H9 (cell line): Measurements from ENCODE around the gene DENND6B. TPM values are rescaled to one million over a fixed set of nuclear protein-coding genes. Genes with fewer than 3 reads are reported as not detected.
"Not testable (repeated sequence)": the region's sequence is repeated elsewhere in the genome, so short reads cannot be mapped to it uniquely, and the experiment has no call there.

ENCODE experiments used
- DNase-seq: peaks from one replicate; pipeline ENCODE4 v3.0.0-alpha.2; 2017
- H2AFZ ChIP-seq: one replicate; pipeline ENCODE4 v1.6.1; 2013; ENCODE audit warnings: mild to moderate bottlenecking, low read length, control low read depth, moderate library complexity
- H2AK5ac ChIP-seq: 2 replicates; pipeline ENCODE4 v1.6.1; 2013; ENCODE audit warnings: low read length, control low read depth, mixed read lengths; ENCODE audit not compliant: insufficient read length
- H2BK120ac ChIP-seq: one replicate; pipeline ENCODE4 v1.6.1; 2013; ENCODE audit warnings: low read depth, mild to moderate bottlenecking, low read length, control low read depth, inconsistent platforms; ENCODE audit not compliant: poor library complexity, severe bottlenecking
- H2BK12ac ChIP-seq: 2 replicates; pipeline ENCODE4 v1.6.1; 2013; ENCODE audit warnings: low read length, control low read depth, mixed read lengths, low read depth; ENCODE audit not compliant: insufficient read length
- H2BK15ac ChIP-seq: 2 replicates; pipeline ENCODE4 v1.6.1; 2013; ENCODE audit warnings: low read depth, low read length, control low read depth
- H2BK20ac ChIP-seq: one replicate; pipeline ENCODE4 v1.6.1; 2013; ENCODE audit warnings: low read depth, mild to moderate bottlenecking, low read length, control low read depth, inconsistent platforms; ENCODE audit not compliant: poor library complexity, severe bottlenecking
- H2BK5ac ChIP-seq: 2 replicates; pipeline ENCODE4 v1.6.1; 2013; ENCODE audit warnings: low read length, control low read depth, mixed read lengths; ENCODE audit not compliant: insufficient read length
- H3K14ac ChIP-seq: 2 replicates; pipeline ENCODE4 v1.6.1; 2013; ENCODE audit warnings: low read length, control low read depth; ENCODE audit not compliant: insufficient read depth
- H3K18ac ChIP-seq: 2 replicates; pipeline ENCODE4 v1.6.1; 2013; ENCODE audit warnings: low read depth, mild to moderate bottlenecking, mixed read lengths, low read length, control low read depth; ENCODE audit not compliant: insufficient read length
- H3K23ac ChIP-seq: 2 replicates; pipeline ENCODE4 v1.6.1; 2013; ENCODE audit warnings: low read length, control low read depth, mixed read lengths, low read depth; ENCODE audit not compliant: insufficient read length
- H3K23me2 ChIP-seq: 2 replicates; pipeline ENCODE4 v1.6.1; 2013; ENCODE audit warnings: low read depth, mild to moderate bottlenecking, mixed read lengths, low read length, control low read depth; ENCODE audit not compliant: insufficient read length, poor library complexity, severe bottlenecking
- H3K27ac ChIP-seq: 2 replicates; pipeline ENCODE4 v1.5.1; 2013; ENCODE audit warnings: low read length, control low read depth, mixed read lengths, low read depth; ENCODE audit not compliant: insufficient read length
- H3K27me3 ChIP-seq: 2 replicates; pipeline ENCODE4 v1.6.1; 2013; ENCODE audit warnings: low read length, control low read depth, inconsistent platforms; ENCODE audit not compliant: insufficient read depth
- H3K4ac ChIP-seq: 2 replicates; pipeline ENCODE4 v1.6.1; 2013; ENCODE audit warnings: low read depth, mild to moderate bottlenecking, control low read depth, inconsistent platforms, low read length, moderate library complexity
- H3K4me1 ChIP-seq: 2 replicates; pipeline ENCODE4 v1.6.1; 2013; ENCODE audit warnings: low read length, control low read depth, inconsistent platforms; ENCODE audit not compliant: insufficient read depth
- H3K4me2 ChIP-seq: 2 replicates; pipeline ENCODE4 v1.6.1; 2013; ENCODE audit warnings: low read length, control low read depth, mixed read lengths; ENCODE audit not compliant: insufficient read length, insufficient read depth
- H3K56ac ChIP-seq: 2 replicates; pipeline ENCODE4 v1.6.1; 2013; ENCODE audit warnings: low read depth, mild to moderate bottlenecking, mixed read lengths, low read length, control low read depth; ENCODE audit not compliant: insufficient read length
- H3K79me1 ChIP-seq: 2 replicates; pipeline ENCODE4 v1.6.1; 2013; ENCODE audit warnings: low read depth, mild to moderate bottlenecking, moderate library complexity, low read length, control low read depth, inconsistent platforms; ENCODE audit not compliant: insufficient read depth, poor library complexity, severe bottlenecking
- H3K79me2 ChIP-seq: 2 replicates; pipeline ENCODE4 v1.6.1; 2013; ENCODE audit warnings: low read length, control low read depth, inconsistent platforms; ENCODE audit not compliant: insufficient read depth
- H3K9ac ChIP-seq: 2 replicates; pipeline ENCODE4 v1.6.1; 2013; ENCODE audit warnings: low read length, control low read depth, mixed read lengths; ENCODE audit not compliant: insufficient read length; ENCODE audit errors: extremely low read depth
- H3K9me3 ChIP-seq: one replicate; pipeline ENCODE4 v1.6.1; 2013; ENCODE audit warnings: low read depth, low read length, inconsistent platforms; ENCODE audit not compliant: control insufficient read depth
- H3T11ph ChIP-seq: one replicate; pipeline ENCODE4 v1.6.1; 2013; ENCODE audit warnings: mild to moderate bottlenecking, low read length, control low read depth, inconsistent platforms
- H4K20me1 ChIP-seq: one replicate; pipeline ENCODE4 v1.6.1; 2013; ENCODE audit not compliant: control insufficient read depth, insufficient read length, insufficient read depth
- H4K5ac ChIP-seq: 2 replicates; pipeline ENCODE4 v1.6.1; 2013; ENCODE audit warnings: low read depth, mild to moderate bottlenecking, mixed read lengths, low read length, control low read depth; ENCODE audit not compliant: insufficient read length
- H4K8ac ChIP-seq: replicated peaks from 2 replicates; pipeline ENCODE4 v1.6.1; 2013; ENCODE audit warnings: low read length, control low read depth, mixed read lengths, low read depth; ENCODE audit not compliant: insufficient read length
- H4K91ac ChIP-seq: 2 replicates; pipeline ENCODE4 v1.6.1; 2013; ENCODE audit warnings: low read depth, mild to moderate bottlenecking, moderate library complexity, mixed read lengths, low read length, control low read depth; ENCODE audit not compliant: insufficient read length
- H3K27ac Mint-ChIP-seq, 3 experiments: 2 replicates in 2 of 3; 3 replicates in 1 of 3; pipeline ENCODE4 v1.8.0; 2020 to 2021; ENCODE audit warnings: mixed read lengths in 3 of 3, mild to moderate bottlenecking in 1 of 3, moderate library complexity in 1 of 3
- H3K27me3 Mint-ChIP-seq: 2 replicates; pipeline ENCODE4 v1.8.0; 2021; ENCODE audit warnings: low read depth, mild to moderate bottlenecking, moderate library complexity, mixed read lengths
- H3K36me3 Mint-ChIP-seq, 3 experiments: 2 replicates in 2 of 3; 3 replicates in 1 of 3; pipeline ENCODE4 v1.8.0; 2020 to 2021; ENCODE audit warnings: low read depth in 3 of 3, mixed read lengths in 3 of 3; ENCODE audit not compliant: insufficient read depth in 1 of 3
- H3K4me1 Mint-ChIP-seq, 2 experiments: 2 replicates each; pipeline ENCODE4 v1.8.0; 2020; ENCODE audit warnings: mixed read lengths in 2 of 2
- H3K4me3 Mint-ChIP-seq, 2 experiments: 2 replicates in 1 of 2; 3 replicates in 1 of 2; pipeline ENCODE4 v1.8.0; 2020 to 2021; ENCODE audit warnings: mild to moderate bottlenecking in 2 of 2, mixed read lengths in 2 of 2, moderate library complexity in 1 of 2
- H3K9me3 Mint-ChIP-seq, 2 experiments: 2 replicates in 1 of 2; 3 replicates in 1 of 2; pipeline ENCODE4 v1.8.0; 2020; ENCODE audit warnings: mild to moderate bottlenecking in 2 of 2, mixed read lengths in 2 of 2, moderate library complexity in 1 of 2
- CTCF ChIP-seq: fragments of 200-600 bp; sonication (generic); conservative IDR thresholded peaks from 3 replicates; pipeline ENCODE4 v1.8.0; 2021; ENCODE audit warnings: antibody characterized with exemption, mild to moderate bottlenecking
- WGBS: extraction: QIAGEN DNeasy Blood & Tissue Kit; methylation state at CpG from one replicate; pipeline ENCODE4 v1.1.7; 2013; ENCODE audit warnings: missing lambda C conversion rate, low lambda C conversion rate, mixed read lengths; ENCODE audit not compliant: insufficient read length; ENCODE audit errors: extremely low coverage; 5-methylcytosine and 5-hydroxymethylcytosine counted together
- total RNA-seq: library from RNA; stranded (reverse); gene quantifications from 2 replicates; pipeline ENCODE4 v1.2.1, GENCODE V29; 2021

The DENND6B gene
- total RNA-seq, 1 experiment from 2014 or later: 1.5 TPM

- no peaks in the 10 kb centered on the region for H3K9me3 ChIP-seq
- H2BK20ac ChIP-seq: no peak overlapping the region
- H4K5ac ChIP-seq: no peak overlapping the region
- no peak overlapping the region for H2BK120ac ChIP-seq
- H3K4ac ChIP-seq: no peak overlapping the region
- no peak overlapping the region for H3K56ac ChIP-seq
- H3K79me2 ChIP-seq: no peaks in the 10 kb centered on the region
- H2BK12ac ChIP-seq: no peak overlapping the region
- H3K23ac ChIP-seq: no peak overlapping the region
- no peak overlapping the region for H2BK5ac ChIP-seq
- H3K23me2 ChIP-seq: peaks cover 5% of the 10 kb centered on the region
- H3K79me1 ChIP-seq: no peaks in the 10 kb centered on the region
- no peak overlapping the region for H2AK5ac ChIP-seq
- no peaks in the 10 kb centered on the region for H3K4me1 ChIP-seq
- no peak for TF ChIP-seq CTCF
- no peak overlapping the region for H4K91ac ChIP-seq
- no peak overlapping the region for H3K4me3 Mint-ChIP-seq
- whole genome bisulfite sequencing: no CpG with 5 or more reads among the region's 5 CpGs
- no peak overlapping the region for H3K14ac ChIP-seq
- no peak overlapping the region for H2BK15ac ChIP-seq
- no peaks in the 10 kb centered on the region for H4K20me1 ChIP-seq
- DNase-seq: no peak
- no peak overlapping the region for H2AFZ ChIP-seq
- no peak overlapping the region for H4K8ac ChIP-seq
- no peak overlapping the region for H3T11ph ChIP-seq
- peaks cover 52% of the 10 kb centered on the region for H3K27me3 Mint-ChIP-seq
- peaks cover 0 to 2% (median 0%) of the 10 kb centered on the region in 3 experiments; a peak in 1 of 7 replicates for H3K36me3 Mint-ChIP-seq
- H3K4me2 ChIP-seq: no peak overlapping the region
- H3K27ac ChIP-seq: no peak overlapping the region
- H3K4me1 Mint-ChIP-seq: peaks cover 7 to 11% of the 10 kb centered on the region in 2 experiments
- no peaks in the 10 kb centered on the region for H3K9me3 Mint-ChIP-seq
- H3K18ac ChIP-seq: no peak overlapping the region
- no peaks in the 10 kb centered on the region; the same call in 1 of the 2 replicates for H3K27me3 ChIP-seq
- no peak overlapping the region for H3K9ac ChIP-seq
- no peak overlapping the region for H3K27ac Mint-ChIP-seq
Observed at GRCh38 chr22:50323900-50324299, 2.9 kb downstream of the DENND6B start.

GRCh38 chr22:50322382-50323104 is 4.3 kb downstream of the DENND6B start:
- not testable (repeated sequence) for H3K56ac ChIP-seq, H2AK5ac ChIP-seq, H4K5ac ChIP-seq, H3K23ac ChIP-seq, H3K14ac ChIP-seq, H3K18ac ChIP-seq, H2BK12ac ChIP-seq, H2BK120ac ChIP-seq, H3K27ac ChIP-seq, H3K79me2 ChIP-seq, H3T11ph ChIP-seq, DNase-seq, H3K4me3 Mint-ChIP-seq, H3K9me3 ChIP-seq, H4K20me1 ChIP-seq, H3K23me2 ChIP-seq, H3K79me1 ChIP-seq, H3K27ac Mint-ChIP-seq, H2BK5ac ChIP-seq, H4K8ac ChIP-seq, H2AFZ ChIP-seq, H3K4me1 ChIP-seq, H3K9me3 Mint-ChIP-seq, H3K9ac ChIP-seq, H3K4ac ChIP-seq, H4K91ac ChIP-seq, H2BK20ac ChIP-seq, H3K4me2 ChIP-seq, H3K36me3 Mint-ChIP-seq, H3K27me3 ChIP-seq, H2BK15ac ChIP-seq
- Mint-ChIP-seq H3K4me1 (peaks cover 7 to 10% of the 10 kb centered on the region in 2 experiments), H3K27me3 (peaks cover 44% of the 10 kb centered on the region)
- no CpG with 5 or more reads among the region's 10 CpGs for WGBS
